ENCODE measurements around the gene PLPP6.

GRCh38 chr9:4661165-4661564 lies 929 bp upstream of the PLPP6 start:
- TF ChIP-seq, protein P1, sequence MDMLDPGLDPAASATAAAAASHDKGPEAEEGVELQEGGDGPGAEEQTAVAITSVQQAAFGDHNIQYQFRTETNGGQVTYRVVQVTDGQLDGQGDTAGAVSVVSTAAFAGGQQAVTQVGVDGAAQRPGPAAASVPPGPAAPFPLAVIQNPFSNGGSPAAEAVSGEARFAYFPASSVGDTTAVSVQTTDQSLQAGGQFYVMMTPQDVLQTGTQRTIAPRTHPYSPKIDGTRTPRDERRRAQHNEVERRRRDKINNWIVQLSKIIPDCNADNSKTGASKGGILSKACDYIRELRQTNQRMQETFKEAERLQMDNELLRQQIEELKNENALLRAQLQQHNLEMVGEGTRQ (CRISPR knock-in tag; IDR thresholded peaks at IDR 0.05), result no peak
- TF ChIP-seq CTCF (IDR thresholded peaks at IDR 0.05) (no peak), NR2C2 (CRISPR knock-in tag; IDR thresholded peaks at IDR 0.05) (no peak), FOXK1 (CRISPR knock-in tag; IDR thresholded peaks at IDR 0.05) (no peak), TEAD4 (CRISPR knock-in tag; IDR thresholded peaks at IDR 0.05) (no peak), CBFB (CRISPR knock-in tag; IDR thresholded peaks at IDR 0.05; ENCODE audit: low read depth) (no peak), RORB (CRISPR knock-in tag; IDR thresholded peaks at IDR 0.05) (no peak), ZNF263 (CRISPR knock-in tag; IDR thresholded peaks at IDR 0.05; ENCODE audit: low read depth) (no peak)
- TF ChIP-seq, protein P2, sequence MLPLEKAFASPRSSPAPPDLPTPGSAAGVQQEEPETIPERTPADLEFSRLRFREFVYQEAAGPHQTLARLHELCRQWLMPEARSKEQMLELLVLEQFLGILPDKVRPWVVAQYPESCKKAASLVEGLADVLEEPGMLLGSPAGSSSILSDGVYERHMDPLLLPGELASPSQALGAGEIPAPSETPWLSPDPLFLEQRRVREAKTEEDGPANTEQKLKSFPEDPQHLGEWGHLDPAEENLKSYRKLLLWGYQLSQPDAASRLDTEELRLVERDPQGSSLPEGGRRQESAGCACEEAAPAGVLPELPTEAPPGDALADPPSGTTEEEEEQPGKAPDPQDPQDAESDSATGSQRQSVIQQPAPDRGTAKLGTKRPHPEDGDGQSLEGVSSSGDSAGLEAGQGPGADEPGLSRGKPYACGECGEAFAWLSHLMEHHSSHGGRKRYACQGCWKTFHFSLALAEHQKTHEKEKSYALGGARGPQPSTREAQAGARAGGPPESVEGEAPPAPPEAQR (CRISPR knock-in tag; IDR thresholded peaks at IDR 0.05), result no peak
- TF ChIP-seq, protein P3, sequence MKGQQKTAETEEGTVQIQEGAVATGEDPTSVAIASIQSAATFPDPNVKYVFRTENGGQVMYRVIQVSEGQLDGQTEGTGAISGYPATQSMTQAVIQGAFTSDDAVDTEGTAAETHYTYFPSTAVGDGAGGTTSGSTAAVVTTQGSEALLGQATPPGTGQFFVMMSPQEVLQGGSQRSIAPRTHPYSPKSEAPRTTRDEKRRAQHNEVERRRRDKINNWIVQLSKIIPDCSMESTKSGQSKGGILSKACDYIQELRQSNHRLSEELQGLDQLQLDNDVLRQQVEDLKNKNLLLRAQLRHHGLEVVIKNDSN (CRISPR knock-in tag; IDR thresholded peaks at IDR 0.05), result no peak
